ENCODE data around the gene CAMK2D.

CAMK2D gene

DNA sequence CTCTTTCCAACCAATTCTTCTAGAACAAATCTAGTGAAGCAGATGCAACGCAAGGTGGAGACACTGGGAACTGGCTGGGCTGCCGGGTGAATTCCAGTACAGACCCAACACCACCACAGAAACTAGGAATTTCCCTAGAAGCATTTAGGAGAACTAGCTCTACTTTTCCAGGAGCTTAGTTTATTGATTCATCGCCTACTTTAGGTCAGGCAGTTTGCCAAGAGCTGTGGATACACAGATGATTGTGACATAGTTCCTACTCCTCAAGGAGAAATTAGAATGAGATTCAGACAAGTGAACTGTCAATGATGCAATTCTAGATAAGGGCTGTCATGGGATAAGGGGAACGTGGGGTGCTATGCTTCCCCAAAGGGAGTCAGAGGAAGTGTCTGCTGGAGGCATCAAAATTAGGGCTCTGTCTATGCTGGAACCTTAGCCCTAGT lies 350.0 kb downstream of the CAMK2D start:
- DNase-seq, result no peak

DNA sequence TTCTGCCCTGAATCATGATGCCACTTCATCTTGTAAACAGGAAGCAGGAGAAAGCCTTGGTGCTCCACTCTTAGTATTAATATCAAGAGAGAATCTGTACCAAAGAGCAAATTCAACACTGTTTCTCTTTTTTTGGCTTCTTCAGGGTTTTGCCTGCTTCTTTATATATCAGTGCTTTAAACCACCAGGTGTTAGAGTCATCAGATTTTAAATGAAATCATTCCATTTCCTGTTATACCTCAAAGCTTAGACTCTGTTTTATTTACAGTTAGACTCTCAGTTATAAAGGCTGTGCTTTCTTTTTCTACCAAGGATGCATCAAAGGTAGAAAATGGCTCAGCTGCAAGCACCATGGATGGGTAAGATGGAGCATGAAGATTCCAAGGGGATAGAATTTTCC lies 350.9 kb downstream of the CAMK2D start:
- no peak for DNase-seq

DNA sequence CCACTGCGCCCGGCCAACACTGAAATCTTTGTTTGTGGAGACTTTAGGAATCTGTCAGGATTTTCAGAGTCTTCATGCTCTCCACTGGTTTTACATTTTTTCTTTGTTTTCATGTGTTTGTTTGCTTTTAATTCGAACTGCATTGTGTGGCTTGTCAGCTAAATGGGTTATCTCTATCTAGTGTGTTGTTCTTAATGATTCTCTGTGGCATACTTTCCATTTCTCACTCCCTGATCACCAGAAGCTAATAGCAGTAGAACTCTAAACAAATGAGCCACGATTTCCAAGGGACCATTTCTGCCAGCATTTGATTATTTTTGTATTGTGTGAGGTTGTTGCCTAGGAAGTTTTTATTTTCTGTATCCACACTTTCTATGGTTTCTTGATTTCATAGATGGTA lies 352.4 kb downstream of the CAMK2D start:
- no peak for DNase-seq

DNA sequence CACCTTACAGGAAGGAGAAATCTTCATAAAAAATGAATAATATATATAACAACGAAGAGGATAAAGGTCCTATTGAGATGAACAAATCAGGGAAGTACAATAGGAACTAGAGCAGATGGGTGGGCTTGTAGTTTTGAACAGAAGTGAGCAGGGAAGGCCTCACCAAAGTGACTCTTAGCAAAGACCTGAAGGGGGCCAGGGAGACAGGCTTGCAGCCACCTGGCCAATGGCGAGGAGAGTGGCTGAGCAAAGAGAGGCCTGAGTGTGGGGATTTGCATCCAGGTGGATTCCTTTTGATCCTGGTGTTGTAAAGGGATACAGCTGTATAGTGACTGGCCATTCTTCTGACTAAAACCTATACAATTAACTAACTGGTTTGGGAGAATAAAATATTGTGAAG lies 354.1 kb downstream of the CAMK2D start:
- no peak for DNase-seq

DNA sequence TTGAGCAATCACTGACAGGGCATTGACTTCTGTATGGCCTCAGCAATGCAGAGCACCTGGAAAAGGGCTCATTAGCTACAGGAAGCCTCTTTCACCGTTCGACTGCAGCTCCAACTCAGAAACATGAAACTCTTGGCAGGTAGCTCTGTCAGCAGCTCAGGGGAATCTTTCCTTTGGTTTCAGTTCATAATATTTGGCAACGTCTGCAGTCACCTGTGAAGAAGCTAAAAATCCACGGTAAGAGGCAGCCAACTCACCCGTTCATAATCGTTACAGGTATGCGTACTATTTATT lies 354.9 kb downstream of the CAMK2D start:
- no peak for DNase-seq

DNA sequence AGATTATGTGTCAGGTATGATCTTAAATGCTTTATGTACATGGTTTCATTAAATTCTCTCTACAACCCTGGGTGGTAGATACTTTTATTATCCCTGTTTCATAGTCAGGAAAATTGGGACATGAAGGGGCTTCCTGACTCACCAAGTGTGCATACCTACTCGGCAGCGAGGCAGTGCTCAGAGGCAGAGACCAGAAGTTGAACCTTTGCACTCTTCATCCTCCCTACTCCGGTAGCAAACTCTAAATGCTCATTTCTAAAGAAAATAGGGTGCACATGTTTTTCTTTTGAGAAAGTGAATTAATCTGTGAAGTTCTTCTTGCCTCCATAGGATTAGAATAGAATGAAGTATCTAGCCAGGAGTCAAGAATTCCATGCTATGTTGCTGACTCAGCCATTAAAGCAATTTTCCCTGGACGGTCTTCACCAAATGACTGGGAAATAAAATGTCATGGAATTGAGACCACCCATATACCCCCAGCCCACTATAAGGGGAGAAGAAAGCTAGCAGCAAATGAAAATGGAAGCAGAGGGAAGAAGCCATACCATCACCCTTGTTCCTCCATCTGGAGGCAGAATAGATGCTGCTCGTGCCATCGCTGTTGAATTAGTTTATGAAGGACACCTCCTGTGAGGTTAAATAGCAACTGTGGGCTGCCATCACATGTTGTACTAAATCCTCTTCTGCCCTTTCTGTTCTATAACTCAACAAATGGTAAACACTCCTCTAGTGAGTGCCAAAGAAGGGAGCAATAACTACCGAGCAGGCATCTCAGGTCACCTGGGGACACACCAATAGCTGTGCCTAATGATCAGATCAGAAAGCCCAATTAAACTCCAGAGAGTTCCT lies 355.4 kb downstream of the CAMK2D start:
- DNase-seq, result no peak

DNA sequence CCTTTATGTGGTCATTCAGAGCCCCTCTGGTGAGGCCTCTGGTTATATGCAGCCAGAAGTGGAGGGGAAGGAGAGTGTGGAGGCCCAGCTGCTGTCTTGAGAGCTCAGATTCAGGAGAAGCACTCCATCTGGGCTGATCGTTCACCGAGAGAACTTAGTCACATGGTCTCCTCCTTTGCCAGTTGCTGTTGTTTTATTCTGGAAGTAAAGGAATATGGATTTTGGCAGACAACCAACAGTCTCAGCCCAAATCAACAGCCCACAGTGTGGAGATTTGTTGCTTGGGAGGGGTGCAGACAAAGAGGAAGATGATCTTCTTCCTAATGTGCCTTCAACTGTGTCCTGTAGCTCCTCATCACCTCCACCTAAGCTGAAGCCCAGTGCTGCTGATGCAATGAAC lies 356.7 kb downstream of the CAMK2D start:
- DNase-seq, result no peak

DNA sequence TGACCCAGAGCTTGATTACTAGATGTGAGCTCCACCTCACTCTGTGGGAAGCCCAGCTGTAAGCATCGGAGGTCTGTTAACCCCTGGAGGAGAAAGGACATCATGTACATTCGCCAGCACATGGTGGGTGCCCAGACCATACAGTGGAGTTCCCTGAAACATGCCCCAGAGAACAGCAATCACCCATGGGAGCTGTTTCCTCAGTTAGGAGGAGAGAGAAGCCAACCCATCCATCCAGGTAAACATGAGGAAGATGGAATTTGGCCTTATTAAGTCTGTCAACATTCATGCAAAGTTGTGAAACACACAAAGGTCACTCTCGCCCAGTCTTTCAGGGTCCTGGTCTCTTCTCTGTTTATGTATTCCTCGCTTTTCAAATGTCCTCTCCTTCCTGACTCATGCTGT lies 357.4 kb downstream of the CAMK2D start:
- DNase-seq, result no peak

All from hematopoietic multipotent progenitor cell treated with erythropoietin and hydrocortisone succinate and interleukin-3 and kit ligand, for 8 days (in vitro differentiated cells).